Activated CD4-positive, alpha-beta memory T cell treated with anti-CD3 and anti-CD28 coated beads, Interleukin-2, amount 10 ng/mL, durations not matched to agents 7 days and 5 days (primary cell): Measurements from ENCODE around the gene OR2T11. TPM values are rescaled to one million over a fixed set of nuclear protein-coding genes. Genes with fewer than 3 reads are reported as not detected.
"Not testable (repeated sequence)": the region's sequence is repeated elsewhere in the genome, so short reads cannot be mapped to it uniquely, and the experiment has no call there.

ENCODE experiments used
- CTCF ChIA-PET: fragments of 350-600 bp; sonication (Branson Sonifier 250); formaldehyde crosslinking; loops from one replicate; lab custom pipeline; 2021; ENCODE audit warnings: antibody characterized with exemption, inconsistent platforms; lab: Charles Lee
- POLR2A ChIA-PET: fragments of 350-600 bp; sonication (Branson Sonifier 250); formaldehyde crosslinking; loops from one replicate; lab custom pipeline; 2021; ENCODE audit warnings: antibody characterized with exemption; lab: Charles Lee
- DNase-seq: peaks from one replicate; pipeline ENCODE4 v3.0.0-alpha.2; 2020
- H3K27ac Mint-ChIP-seq: one replicate; pipeline ENCODE4 v1.8.0; 2021; ENCODE audit warnings: mild to moderate bottlenecking, mixed read lengths
- H3K27me3 Mint-ChIP-seq: one replicate; pipeline ENCODE4 v1.8.0; 2021; ENCODE audit warnings: mixed read lengths
- H3K36me3 Mint-ChIP-seq: one replicate; pipeline ENCODE4 v1.8.0; 2021; ENCODE audit warnings: low read depth, mixed read lengths
- H3K4me1 Mint-ChIP-seq: one replicate; pipeline ENCODE4 v1.8.0; 2021; ENCODE audit warnings: mixed read lengths
- H3K4me3 Mint-ChIP-seq: one replicate; pipeline ENCODE4 v1.8.0; 2021; ENCODE audit warnings: mild to moderate bottlenecking, mixed read lengths
- H3K9me3 Mint-ChIP-seq: one replicate; pipeline ENCODE4 v1.8.0; 2021; ENCODE audit warnings: mixed read lengths
- total RNA-seq, 2 experiments: library from RNA; stranded (reverse); gene quantifications; one replicate each; pipeline ENCODE4 v1.2.3, GENCODE V29; 2021

OR2T11 gene
- total RNA-seq, 2 experiments from 2014 or later = not detected

DNA sequence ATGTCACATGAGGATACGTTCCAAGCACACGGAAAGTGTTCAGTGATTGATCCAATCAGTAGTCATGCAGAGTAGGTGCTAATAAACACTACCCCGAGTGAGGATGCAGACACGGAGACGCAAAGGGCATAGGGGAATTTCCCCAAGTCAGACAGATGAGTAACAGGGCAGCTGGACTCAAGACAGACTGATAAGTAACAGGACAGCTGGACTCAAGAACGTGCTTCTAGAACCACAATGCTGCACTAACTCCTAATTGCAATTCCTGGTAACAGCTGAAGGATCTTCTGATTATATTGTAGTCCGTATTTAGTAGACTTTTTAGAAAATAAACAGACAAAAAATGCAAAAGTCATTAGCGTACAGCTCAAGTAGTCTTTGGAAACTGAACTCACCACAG, 35.5 kb downstream of the OR2T11 start:
- ChIA-PET CTCF (no interaction called here), POLR2A (no interaction called here)
- no peak overlapping the region for H3K27ac Mint-ChIP-seq
- peaks cover 7% of the 10 kb centered on the region for H3K4me1 Mint-ChIP-seq
- no peak overlapping the region for H3K4me3 Mint-ChIP-seq
- no peaks in the 10 kb centered on the region for H3K36me3 Mint-ChIP-seq
- no peaks in the 10 kb centered on the region for H3K27me3 Mint-ChIP-seq
- DNase-seq = no peak
- H3K9me3 Mint-ChIP-seq = no peaks in the 10 kb centered on the region

DNA sequence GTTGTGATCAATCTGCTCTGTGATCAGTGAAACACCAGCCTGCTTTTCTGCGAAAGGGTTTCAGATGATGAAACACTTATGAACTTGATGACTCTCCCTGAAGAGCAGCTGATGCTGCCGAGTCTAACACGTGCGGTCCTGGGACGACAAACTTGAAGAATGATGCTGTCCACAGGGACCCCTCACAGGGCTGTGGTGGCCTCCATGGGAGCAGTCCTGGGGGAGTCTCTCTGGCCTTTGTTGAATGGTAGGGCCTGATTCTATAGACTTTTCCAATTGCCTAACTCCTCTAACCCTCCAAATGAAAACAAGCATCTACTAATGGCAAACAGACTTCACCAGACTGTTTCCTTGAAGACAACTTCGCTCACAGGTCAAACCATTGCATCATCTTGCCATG, 37.3 kb downstream of the OR2T11 start, which contains the start of gene OR2T10:
Gene OR2T10, minus strand, starts transcription at position 112 of the 400 bp plus-strand sequence. CDS start 3,932 bp downstream, outside the sequence.
- no peak for DNase-seq
- no peak within 1 kb of the TSS for H3K4me3 Mint-ChIP-seq
- H3K27ac Mint-ChIP-seq = no peak within 1 kb of the TSS
- peaks cover 5% of the 10 kb centered on the region for H3K4me1 Mint-ChIP-seq
- no peaks in the 10 kb centered on the region for H3K36me3 Mint-ChIP-seq
- ChIA-PET POLR2A (no interaction called here), CTCF (no interaction called here)
- H3K9me3 Mint-ChIP-seq = no peaks in the 10 kb centered on the region
- H3K27me3 Mint-ChIP-seq = no peaks in the 10 kb centered on the region

DNA sequence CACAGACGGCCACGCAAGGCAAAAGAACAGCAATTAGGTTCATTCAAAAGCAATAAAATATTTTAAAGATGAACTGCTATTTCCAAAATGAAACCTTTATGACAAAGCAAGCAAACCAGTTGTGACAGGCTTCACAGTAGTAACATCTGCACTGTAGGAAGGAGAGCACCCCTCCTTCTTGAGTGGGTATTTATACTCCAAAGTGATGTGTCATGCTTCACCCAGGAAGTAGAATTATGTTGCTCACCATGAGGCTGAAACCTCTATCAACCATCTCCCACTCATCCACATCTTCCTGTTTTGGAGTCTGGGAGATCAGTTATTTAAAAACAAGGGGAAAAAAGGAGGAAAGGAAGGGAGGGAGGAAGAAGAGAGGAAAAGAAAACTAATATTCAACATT, 38.3 kb downstream of the OR2T11 start:
- Mint-ChIP-seq H3K4me3 (no peak overlapping the region), H3K4me1 (peaks cover 5% of the 10 kb centered on the region), H3K27ac (no peak overlapping the region), H3K27me3 (no peaks in the 10 kb centered on the region), H3K36me3 (no peaks in the 10 kb centered on the region), H3K9me3 (no peaks in the 10 kb centered on the region)
- ChIA-PET POLR2A (no interaction called here), CTCF (no interaction called here)
- no peak for DNase-seq

DNA sequence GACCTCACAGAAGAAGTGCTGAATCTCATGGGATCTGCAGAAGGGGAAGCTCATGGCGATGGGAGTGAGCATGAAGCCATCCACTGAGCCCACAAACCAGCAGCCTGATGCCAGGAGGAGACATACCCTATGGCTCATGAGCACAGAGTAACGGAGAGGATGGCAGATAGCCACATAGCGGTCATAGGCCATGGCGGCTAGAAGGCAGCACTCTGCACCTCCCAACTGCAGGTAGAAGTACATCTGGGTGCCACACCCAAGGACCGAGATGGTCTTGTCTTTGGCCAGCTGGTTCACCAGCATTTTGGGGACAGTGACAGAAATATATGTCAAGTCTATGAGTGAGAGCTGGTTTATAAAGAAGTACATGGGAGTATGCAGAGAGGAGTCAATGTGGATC, 41.7 kb downstream of the OR2T11 start:
- no peak for DNase-seq
- Mint-ChIP-seq H3K36me3 (no peaks in the 10 kb centered on the region), H3K4me3 (no peak overlapping the region), H3K27ac (no peak overlapping the region), H3K27me3 (no peaks in the 10 kb centered on the region), H3K9me3 (no peaks in the 10 kb centered on the region), H3K4me1 (peaks cover 5% of the 10 kb centered on the region)
- ChIA-PET POLR2A (no interaction called here), CTCF (no interaction called here)

DNA sequence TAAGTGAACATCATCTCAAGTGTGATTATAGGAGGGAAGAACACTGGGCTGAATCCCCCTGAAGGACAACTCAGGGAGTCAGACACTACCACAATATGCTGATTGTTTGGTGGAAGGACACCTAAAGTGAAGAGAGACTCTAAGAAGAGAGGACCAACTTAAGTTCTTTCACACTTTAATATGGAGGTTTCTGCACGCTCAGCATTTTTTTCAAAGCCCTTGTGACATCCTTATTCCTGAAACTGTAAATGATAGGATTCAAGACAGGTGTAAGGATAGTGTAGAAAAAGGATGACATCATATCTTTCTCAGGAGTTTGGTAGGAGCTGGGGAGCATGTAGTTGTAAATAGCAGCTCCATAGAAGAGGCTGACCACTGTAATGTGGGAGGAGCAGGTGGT, 42.2 kb downstream of the OR2T11 start:
- H3K36me3 Mint-ChIP-seq = no peaks in the 10 kb centered on the region
- no peak overlapping the region for H3K27ac Mint-ChIP-seq
- DNase-seq = no peak
- H3K4me1 Mint-ChIP-seq = peaks cover 5% of the 10 kb centered on the region
- H3K9me3 Mint-ChIP-seq = no peaks in the 10 kb centered on the region
- ChIA-PET POLR2A (no interaction called here), CTCF (no interaction called here)
- no peak overlapping the region for H3K4me3 Mint-ChIP-seq
- no peaks in the 10 kb centered on the region for H3K27me3 Mint-ChIP-seq

DNA sequence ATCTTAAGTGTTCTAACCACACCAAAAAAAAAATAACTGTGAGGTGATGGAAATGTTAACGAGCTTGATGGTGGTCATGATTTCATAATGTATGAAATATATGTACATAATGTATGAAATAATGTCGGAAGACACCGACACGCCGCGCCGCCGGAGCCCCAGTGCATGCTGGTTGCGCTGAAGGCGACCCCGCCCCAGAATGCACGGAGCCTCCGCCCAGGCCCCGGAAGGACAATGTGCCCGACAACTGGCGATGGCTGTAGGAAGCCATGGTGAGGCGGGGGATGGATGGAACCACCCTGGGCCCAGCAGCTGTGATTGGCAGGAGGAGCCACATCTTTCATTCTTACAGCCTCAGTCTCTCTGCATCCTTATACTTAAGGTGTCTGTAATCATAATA, 44.8 kb downstream of the OR2T11 start:
- no peaks in the 10 kb centered on the region for H3K27me3 Mint-ChIP-seq
- H3K27ac Mint-ChIP-seq = no peak overlapping the region
- ChIA-PET POLR2A (no interaction called here), CTCF (no interaction called here)
- no peak overlapping the region for H3K4me3 Mint-ChIP-seq
- no peaks in the 10 kb centered on the region for H3K9me3 Mint-ChIP-seq
- DNase-seq = no peak
- H3K4me1 Mint-ChIP-seq = peaks cover 10% of the 10 kb centered on the region
- H3K36me3 Mint-ChIP-seq = no peaks in the 10 kb centered on the region

DNA sequence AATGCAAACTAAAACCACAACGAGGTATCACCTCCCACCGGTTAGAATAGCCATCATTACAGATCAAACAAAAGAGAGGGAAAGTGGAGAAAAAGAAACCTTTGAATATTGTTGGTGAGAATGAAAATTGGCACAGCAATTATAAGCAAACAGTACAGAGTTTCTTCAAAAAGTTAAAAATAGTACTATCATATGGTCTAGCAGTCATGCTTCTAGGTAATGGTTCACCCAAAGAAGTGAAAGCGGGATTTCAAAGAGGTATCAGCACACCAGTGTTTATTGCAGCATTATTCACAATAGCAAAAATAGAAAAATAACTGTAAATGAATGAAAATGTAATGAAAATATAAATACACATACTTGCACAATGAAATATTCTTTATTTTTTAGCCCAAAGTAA, 45.6 kb downstream of the OR2T11 start:
- H3K9me3 Mint-ChIP-seq = no peaks in the 10 kb centered on the region
- DNase-seq = no peak
- H3K4me3 Mint-ChIP-seq = no peak overlapping the region
- H3K4me1 Mint-ChIP-seq = peaks cover 17% of the 10 kb centered on the region
- no peak overlapping the region for H3K27ac Mint-ChIP-seq
- H3K36me3 Mint-ChIP-seq = peaks cover 3% of the 10 kb centered on the region
- ChIA-PET POLR2A (no interaction called here), CTCF (no interaction called here)
- no peaks in the 10 kb centered on the region for H3K27me3 Mint-ChIP-seq

DNA sequence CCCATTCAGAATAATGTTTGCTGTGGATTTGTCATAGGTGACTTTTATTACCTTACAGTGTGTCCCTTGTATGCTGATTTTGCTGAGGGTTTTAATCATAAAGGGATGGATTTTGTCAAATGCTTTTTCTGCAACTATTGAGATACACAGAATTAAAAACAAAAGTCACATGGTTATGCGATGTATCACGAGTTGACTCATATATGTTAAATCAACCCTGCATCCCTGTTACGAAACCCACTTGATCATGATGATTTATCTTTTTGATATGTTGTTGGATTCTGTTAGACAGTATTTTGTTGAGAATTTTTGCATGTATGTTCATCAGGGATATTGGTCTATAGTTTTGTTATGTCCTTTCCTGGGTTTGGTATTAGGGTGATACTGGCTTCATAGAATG, 49.6 kb downstream of the OR2T11 start:
- peak overlapping the region; percentile 45 for H3K27ac Mint-ChIP-seq
- no peaks in the 10 kb centered on the region for H3K27me3 Mint-ChIP-seq
- DNase-seq = no peak
- peaks cover 19% of the 10 kb centered on the region for H3K4me1 Mint-ChIP-seq
- no peaks in the 10 kb centered on the region for H3K9me3 Mint-ChIP-seq
- peaks cover 3% of the 10 kb centered on the region for H3K36me3 Mint-ChIP-seq
- no peak overlapping the region for H3K4me3 Mint-ChIP-seq
- ChIA-PET CTCF (no interaction called here), POLR2A (no interaction called here)

DNA sequence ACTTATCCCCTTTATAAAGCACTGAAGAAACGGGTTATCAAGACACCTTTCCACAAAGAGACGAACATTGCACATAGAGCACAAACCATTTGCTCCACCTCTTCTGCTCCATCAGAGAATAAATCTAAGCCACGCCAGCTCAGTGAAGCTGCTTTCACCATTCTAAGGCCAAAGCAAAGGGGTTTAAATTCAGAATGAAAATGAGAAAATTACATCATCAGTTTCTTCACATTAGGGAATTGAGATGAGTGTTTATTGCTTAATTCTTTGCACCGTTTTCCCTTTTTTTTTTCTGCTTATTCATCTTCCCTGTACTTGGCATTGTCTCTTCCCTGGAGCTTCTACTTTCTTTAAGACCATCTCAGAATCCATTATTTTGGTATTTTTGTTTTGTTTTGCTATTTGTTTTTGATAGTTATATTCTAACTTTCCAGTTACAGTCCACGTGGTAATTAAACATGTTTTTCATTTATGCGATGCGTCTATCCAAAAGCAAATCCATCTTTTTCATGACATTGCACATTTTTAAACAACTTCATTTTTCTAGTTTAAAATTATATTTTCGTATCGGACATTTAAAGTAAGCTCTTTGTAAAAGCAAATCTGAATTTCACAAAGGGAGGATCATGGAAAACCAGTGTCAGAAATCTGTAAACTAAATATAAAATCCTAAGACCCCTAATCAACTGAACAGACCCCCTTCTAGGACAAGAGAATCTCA, 58.5 kb downstream of the OR2T11 start:
- Mint-ChIP-seq H3K9me3 (no peaks in the 10 kb centered on the region), H3K27ac (no peak overlapping the region), H3K27me3 (peaks cover 2% of the 10 kb centered on the region), H3K4me1 (peaks cover 10% of the 10 kb centered on the region), H3K4me3 (no peak overlapping the region), H3K36me3 (no peaks in the 10 kb centered on the region)
- ChIA-PET POLR2A (no interaction called here), CTCF (no interaction called here)
- no peak for DNase-seq

DNA sequence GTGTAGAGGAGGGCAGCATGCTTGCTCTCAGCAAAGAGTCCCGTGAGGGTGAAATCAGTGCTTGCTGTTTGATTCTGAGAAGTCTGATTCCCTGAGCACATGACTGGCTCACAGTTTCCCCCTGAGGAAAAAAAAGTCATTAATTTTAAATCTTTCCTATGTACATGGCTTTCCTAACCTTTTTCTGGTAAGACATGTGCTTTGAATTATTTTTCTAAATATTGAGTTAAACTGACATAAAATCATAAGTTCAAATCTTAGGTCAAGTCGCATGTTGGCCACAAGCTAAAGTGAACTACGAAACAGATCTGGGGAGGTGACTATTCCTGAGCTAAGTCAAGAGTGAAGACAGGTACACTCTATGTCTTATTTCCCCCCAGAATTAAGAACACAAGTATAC, 60.2 kb downstream of the OR2T11 start, which contains the start of gene OR2T34:
Gene OR2T34, minus strand, starts transcription at position 101 of the 400 bp plus-strand sequence. Its CDS starts 0 bp downstream, at position 101.
- POLR2A ChIA-PET, H3K4me1 Mint-ChIP-seq, H3K27ac Mint-ChIP-seq, H3K9me3 Mint-ChIP-seq, DNase-seq, H3K27me3 Mint-ChIP-seq, CTCF ChIA-PET, H3K4me3 Mint-ChIP-seq, H3K36me3 Mint-ChIP-seq: not testable (repeated sequence)

DNA sequence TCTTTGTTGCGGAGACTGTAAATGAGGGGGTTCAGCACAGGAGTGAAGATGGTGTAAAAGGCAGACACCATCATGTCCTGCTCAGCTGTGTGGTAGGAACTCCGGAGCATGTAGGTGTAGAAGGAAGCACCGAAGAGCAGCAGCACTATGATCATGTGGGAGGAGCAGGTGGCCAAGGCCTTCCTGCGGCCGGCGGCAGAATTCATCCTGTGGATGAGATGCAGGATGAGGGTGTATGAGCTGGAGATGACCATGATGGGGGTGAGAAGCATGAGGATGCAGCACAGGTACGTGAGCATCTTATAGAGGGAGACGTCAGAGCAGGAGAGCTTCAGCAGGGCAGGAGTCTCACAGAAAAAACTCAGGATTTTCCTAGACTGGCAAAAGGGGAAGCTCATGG, 61.0 kb downstream of the OR2T11 start:
- H3K27me3 Mint-ChIP-seq, H3K4me1 Mint-ChIP-seq, H3K27ac Mint-ChIP-seq, H3K4me3 Mint-ChIP-seq, POLR2A ChIA-PET, H3K9me3 Mint-ChIP-seq, H3K36me3 Mint-ChIP-seq, DNase-seq, CTCF ChIA-PET: not testable (repeated sequence)

Other genes with a start within 250 kb of the OR2T11 start
- not detected for gene OR2T1, start 232.0 kb downstream of the OR2T11 start, total RNA-seq
- gene OR2T2, start 189.5 kb downstream of the OR2T11 start, total RNA-seq = not detected
- not detected for gene OR2T3, start 161.7 kb downstream of the OR2T11 start, total RNA-seq
- gene OR2T5, start 146.5 kb downstream of the OR2T11 start, total RNA-seq = not detected
- not detected for gene OR2G6, start 127.0 kb downstream of the OR2T11 start, total RNA-seq
- not detected for gene OR2T29, start 72.3 kb downstream of the OR2T11 start, total RNA-seq
- not detected for gene OR2T34, start 60.3 kb downstream of the OR2T11 start, total RNA-seq
- not detected for gene OR2T10, start 37.4 kb downstream of the OR2T11 start, total RNA-seq
- gene OR2T35, start 10.2 kb upstream of the OR2T11 start, total RNA-seq = not detected
- gene OR2T27, start 20.4 kb upstream of the OR2T11 start, total RNA-seq = not detected
- not detected for gene OR14I1, start 67.7 kb upstream of the OR2T11 start, total RNA-seq
- not detected for gene LYPD8, start 120.7 kb upstream of the OR2T11 start, total RNA-seq
- 10 to 100 TPM; 31.4 to 32.0 TPM for gene SH3BP5L, start 190.8 kb upstream of the OR2T11 start, total RNA-seq
- gene ZNF672, start 203.1 kb upstream of the OR2T11 start, total RNA-seq = 10 to 100 TPM; 54.1 to 60.1 TPM
- 10 to 100 TPM; 45.9 to 49.8 TPM for gene ZNF692, start 224.0 kb upstream of the OR2T11 start, total RNA-seq